Ovary (tissue), 3 donors: ENCODE data around the gene SPDYC.

ENCODE experiments used
- EP300 ChIP-seq: sonication (generic); formaldehyde crosslinking; IDR thresholded peaks from one replicate; pipeline ENCODE4 v1.6.1; 2017; ENCODE audit warnings: antibody characterized with exemption
- POLR2A ChIP-seq: fragments of 450-650 bp; IDR thresholded peaks from one replicate; pipeline ENCODE4 v1.6.1; 2017; ENCODE audit warnings: antibody characterized with exemption, mild to moderate bottlenecking, moderate library complexity
- TF ChIP-seq, protein P1 (sequence below), 3 donors: fragments of 450-650 bp in 2 of 3; fragments of 200-600 bp in 1 of 3; IDR thresholded peaks; one replicate each; pipeline versions ENCODE4 v1.5.1 to v1.8.0; 2016 to 2022; ENCODE audit warnings: antibody characterized with exemption in 3 of 3, mild to moderate bottlenecking in 1 of 3
- donor health status: DM: no; HTN: no; CAD: no.

- TF ChIP-seq POLR2A (no peak), EP300 (no peak)
- TF ChIP-seq, protein P1, sequence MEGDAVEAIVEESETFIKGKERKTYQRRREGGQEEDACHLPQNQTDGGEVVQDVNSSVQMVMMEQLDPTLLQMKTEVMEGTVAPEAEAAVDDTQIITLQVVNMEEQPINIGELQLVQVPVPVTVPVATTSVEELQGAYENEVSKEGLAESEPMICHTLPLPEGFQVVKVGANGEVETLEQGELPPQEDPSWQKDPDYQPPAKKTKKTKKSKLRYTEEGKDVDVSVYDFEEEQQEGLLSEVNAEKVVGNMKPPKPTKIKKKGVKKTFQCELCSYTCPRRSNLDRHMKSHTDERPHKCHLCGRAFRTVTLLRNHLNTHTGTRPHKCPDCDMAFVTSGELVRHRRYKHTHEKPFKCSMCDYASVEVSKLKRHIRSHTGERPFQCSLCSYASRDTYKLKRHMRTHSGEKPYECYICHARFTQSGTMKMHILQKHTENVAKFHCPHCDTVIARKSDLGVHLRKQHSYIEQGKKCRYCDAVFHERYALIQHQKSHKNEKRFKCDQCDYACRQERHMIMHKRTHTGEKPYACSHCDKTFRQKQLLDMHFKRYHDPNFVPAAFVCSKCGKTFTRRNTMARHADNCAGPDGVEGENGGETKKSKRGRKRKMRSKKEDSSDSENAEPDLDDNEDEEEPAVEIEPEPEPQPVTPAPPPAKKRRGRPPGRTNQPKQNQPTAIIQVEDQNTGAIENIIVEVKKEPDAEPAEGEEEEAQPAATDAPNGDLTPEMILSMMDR (IDR thresholded peaks at IDR 0.05) = no peak
Observed at GRCh38 chr11:65166893-65167292, 3.1 kb upstream of the SPDYC start.
